Endodermal cell (in vitro differentiated cells): ENCODE measurements around the gene FAM3C. TPM values are rescaled to one million over a fixed set of nuclear protein-coding genes. Genes with fewer than 3 reads are reported as not detected.

ENCODE experiments used
- DNase-seq: peaks from one replicate; pipeline ENCODE4 v3.0.0-alpha.2; 2017
- H3K27ac ChIP-seq: 2 replicates; pipeline ENCODE4 v1.5.1; 2013; ENCODE audit warnings: mild to moderate bottlenecking, low read depth, low read length, moderate library complexity
- H3K27me3 ChIP-seq: 2 replicates; pipeline ENCODE4 v1.6.1; 2013; ENCODE audit warnings: mild to moderate bottlenecking, low read length, moderate library complexity; ENCODE audit not compliant: insufficient read depth, control insufficient read depth, poor library complexity, severe bottlenecking
- H3K36me3 ChIP-seq: 2 replicates; pipeline ENCODE4 v1.7.0; 2013; ENCODE audit warnings: mild to moderate bottlenecking, low read length, moderate library complexity; ENCODE audit not compliant: control insufficient read depth, insufficient read depth
- H3K4me1 ChIP-seq: one replicate; pipeline ENCODE4 v1.7.0; 2013; ENCODE audit warnings: low read length; ENCODE audit not compliant: control insufficient read depth, insufficient read depth
- H3K4me3 ChIP-seq: 2 replicates; pipeline ENCODE4 v1.5.1; 2013; ENCODE audit warnings: mild to moderate bottlenecking, low read length, moderate library complexity
- H3K9ac ChIP-seq: 2 replicates; pipeline ENCODE4 v1.6.1; 2013; ENCODE audit warnings: mild to moderate bottlenecking, low read length, moderate library complexity; ENCODE audit not compliant: poor library complexity, severe bottlenecking; ENCODE audit errors: extremely low read depth
- H3K9me3 ChIP-seq: 2 replicates; pipeline ENCODE4 v1.6.1; 2013; ENCODE audit warnings: mild to moderate bottlenecking, low read length, moderate library complexity; ENCODE audit not compliant: control insufficient read depth
- H3K27ac Mint-ChIP-seq: 2 replicates; pipeline ENCODE4 v1.8.0; 2020; ENCODE audit warnings: mixed read lengths
- H3K27me3 Mint-ChIP-seq: 2 replicates; pipeline ENCODE4 v1.8.0; 2021; ENCODE audit warnings: mild to moderate bottlenecking, mixed read lengths; ENCODE audit not compliant: insufficient read depth
- H3K36me3 Mint-ChIP-seq: 2 replicates; pipeline ENCODE4 v1.8.0; 2020; ENCODE audit warnings: low read depth, mixed read lengths
- H3K4me1 Mint-ChIP-seq: 2 replicates; pipeline ENCODE4 v1.8.0; 2020; ENCODE audit warnings: mixed read lengths
- H3K4me3 Mint-ChIP-seq: 2 replicates; pipeline ENCODE4 v1.8.0; 2020; ENCODE audit warnings: mild to moderate bottlenecking, moderate library complexity, mixed read lengths
- H3K9me3 Mint-ChIP-seq: 2 replicates; pipeline ENCODE4 v1.8.0; 2020; ENCODE audit warnings: mild to moderate bottlenecking, mixed read lengths
- CTCF ChIP-seq: fragments of 200-600 bp; sonication (generic); conservative IDR thresholded peaks from 2 replicates; pipeline ENCODE4 v1.5.0; 2021; ENCODE audit warnings: antibody characterized with exemption, mild to moderate bottlenecking
- WGBS, 2 experiments: methylation state at CpG; one replicate each; pipeline versions ENCODE4 v1.1.5 to v1.1.7; 2013; ENCODE audit warnings: missing lambda C conversion rate in 2 of 2, mixed read lengths in 1 of 2; ENCODE audit not compliant: insufficient coverage in 1 of 2, insufficient read length in 1 of 2; 5-methylcytosine and 5-hydroxymethylcytosine counted together
- total RNA-seq, 2 donors: library from RNA; stranded (reverse); fragmentation: NEBNext Ultra II Directional in 1 of 2; extraction: Animal tissue kit (Norgen Biotek cat#: 25700) in 1 of 2; gene quantifications; 2 replicates in 1 of 2; 3 replicates in 1 of 2; pipeline ENCODE4 v1.2.1, GENCODE V29; 2021

FAM3C gene
- total RNA-seq, 2 donors from 2014 or later, result 61.3 to 61.5 TPM

DNA sequence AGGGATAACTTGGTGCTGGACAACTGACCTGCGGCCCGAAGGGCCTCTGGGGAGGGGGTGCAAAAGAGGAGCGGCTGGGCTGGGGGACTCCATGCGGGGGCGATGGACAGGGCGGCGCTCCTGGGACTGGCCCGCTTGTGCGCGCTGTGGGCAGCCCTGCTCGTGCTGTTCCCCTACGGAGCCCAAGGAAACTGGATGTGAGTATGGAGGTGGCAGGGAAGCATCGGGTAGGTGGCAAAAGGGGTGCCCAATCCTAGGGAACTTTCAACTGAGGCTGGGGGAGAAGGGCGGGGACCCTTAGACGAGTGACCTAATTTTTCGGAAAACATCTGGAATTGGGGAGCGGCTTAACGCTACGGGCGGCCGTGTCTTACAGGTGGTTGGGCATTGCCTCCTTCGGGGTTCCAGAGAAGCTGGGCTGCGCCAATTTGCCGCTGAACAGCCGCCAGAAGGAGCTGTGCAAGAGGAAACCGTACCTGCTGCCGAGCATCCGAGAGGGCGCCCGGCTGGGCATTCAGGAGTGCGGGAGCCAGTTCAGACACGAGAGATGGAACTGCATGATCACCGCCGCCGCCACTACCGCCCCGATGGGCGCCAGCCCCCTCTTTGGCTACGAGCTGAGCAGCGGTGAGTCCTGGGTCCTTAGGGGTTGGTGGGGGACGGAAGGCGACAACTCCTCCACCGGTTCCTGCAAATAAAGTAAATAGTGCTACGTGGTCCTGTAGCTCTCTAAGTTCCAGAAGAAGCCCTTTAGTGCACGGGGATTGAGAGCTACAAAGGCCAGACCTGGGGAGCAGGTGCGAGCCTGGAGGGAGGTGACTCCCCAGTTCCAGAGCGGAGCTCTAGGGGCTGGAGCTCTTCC, 66.7 kb downstream of the FAM3C start:
- H3K27ac ChIP-seq, result no peak overlapping the region
- H3K27me3 Mint-ChIP-seq, result peaks cover 57% of the 10 kb centered on the region
- no peaks in the 10 kb centered on the region for H3K36me3 ChIP-seq
- peak; percentile 87 for DNase-seq
- H3K4me3 Mint-ChIP-seq, result peak overlapping the region; percentile 63
- peak; percentile 53 for TF ChIP-seq CTCF
- H3K9me3 Mint-ChIP-seq, result no peaks in the 10 kb centered on the region
- H3K27me3 ChIP-seq, result peaks cover 51% of the 10 kb centered on the region
- peaks cover 14% of the 10 kb centered on the region for H3K4me1 Mint-ChIP-seq
- no peak overlapping the region for H3K27ac Mint-ChIP-seq
- H3K36me3 Mint-ChIP-seq, result no peaks in the 10 kb centered on the region
- no peaks in the 10 kb centered on the region for H3K4me1 ChIP-seq
- H3K9ac ChIP-seq, result no peak overlapping the region
- 20 to 22% methylated on average over 33 to 47 of the region's 47 CpGs for WGBS, 2 experiments
- H3K4me3 ChIP-seq, result peak overlapping the region; percentile 83
- no peaks in the 10 kb centered on the region for H3K9me3 ChIP-seq

DNA sequence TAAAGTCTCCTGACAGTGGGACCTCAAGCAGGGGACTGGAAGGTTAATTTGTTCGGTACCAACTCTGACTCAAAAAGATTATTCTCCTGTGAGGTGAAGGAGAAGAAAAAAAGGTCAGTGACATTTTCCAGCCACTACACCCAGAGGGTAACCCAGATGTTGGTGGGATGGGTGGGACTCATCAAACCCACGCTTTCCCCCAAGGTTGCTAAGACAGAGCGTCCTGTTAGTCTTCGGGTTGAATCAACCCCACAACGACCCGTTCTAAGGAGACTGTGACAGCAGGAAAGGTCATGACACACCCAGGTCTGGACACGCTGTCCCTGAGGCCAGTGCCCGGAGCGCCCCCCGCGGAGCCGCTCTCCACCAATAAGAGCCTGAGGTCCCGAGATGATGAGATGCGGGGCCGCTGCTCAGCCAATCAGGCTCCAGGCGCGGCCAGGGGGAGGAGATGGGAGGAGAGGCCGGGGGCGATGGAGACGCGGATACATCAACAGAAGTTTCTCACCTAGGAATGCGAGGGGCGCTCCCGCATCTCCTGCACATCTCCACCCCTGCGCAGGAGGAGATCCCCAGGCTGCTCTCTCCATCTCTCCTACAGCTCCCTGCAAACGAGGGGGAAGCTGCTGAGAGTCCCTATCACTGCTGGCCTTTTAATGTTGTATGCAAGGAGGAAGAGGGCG, 67.5 kb downstream of the FAM3C start, which contains the start of gene WNT16:
TSS of gene WNT16 (plus strand) at position 493 of the 683 bp plus-strand sequence. CDS start 293 bp downstream, outside the sequence.
- Mint-ChIP-seq H3K27me3 (peaks cover 57% of the 10 kb centered on the region), H3K4me1 (peaks cover 19% of the 10 kb centered on the region), H3K36me3 (no peaks in the 10 kb centered on the region), H3K27ac (no peak within 1 kb of the TSS), H3K4me3 (peak within 1 kb of the TSS; percentile 63), H3K9me3 (no peaks in the 10 kb centered on the region)
- no peak within 1 kb of the TSS for H3K27ac ChIP-seq
- TF ChIP-seq CTCF, result no peak
- DNase-seq, result peak; percentile 89
- H3K9ac ChIP-seq, result no peak within 1 kb of the TSS
- H3K4me1 ChIP-seq, result peaks cover 3% of the 10 kb centered on the region
- no peaks in the 10 kb centered on the region for H3K9me3 ChIP-seq
- peaks cover 51% of the 10 kb centered on the region for H3K27me3 ChIP-seq
- peak within 1 kb of the TSS; percentile 83 for H3K4me3 ChIP-seq
- 59 to 72% methylated on average over 8 to 27 of the region's 27 CpGs for WGBS, 2 experiments
- H3K36me3 ChIP-seq, result no peaks in the 10 kb centered on the region

DNA sequence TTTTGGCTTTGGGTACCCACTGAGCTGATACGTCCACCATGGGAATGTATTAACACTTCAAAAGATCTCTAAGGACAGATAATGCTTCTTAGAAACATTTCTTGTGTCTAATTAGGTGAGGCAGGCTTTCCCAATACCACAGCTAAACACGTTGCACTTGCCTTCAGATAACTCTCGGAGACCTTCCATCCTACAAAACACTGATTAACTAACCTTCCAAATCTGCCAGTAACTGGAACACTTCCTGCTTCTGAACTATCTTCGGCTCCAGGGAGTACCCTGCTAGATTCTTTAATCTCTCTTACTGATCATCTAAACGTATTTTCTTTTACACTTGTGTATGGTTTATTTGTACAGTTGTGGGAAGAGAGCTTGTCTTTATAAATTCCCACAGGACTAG, 68.4 kb downstream of the FAM3C start:
- no peak overlapping the region for H3K9ac ChIP-seq
- DNase-seq, result no peak
- peaks cover 8% of the 10 kb centered on the region for H3K4me1 ChIP-seq
- H3K27ac Mint-ChIP-seq, result no peak overlapping the region
- no peak overlapping the region for H3K4me3 ChIP-seq
- H3K27me3 Mint-ChIP-seq, result peaks cover 57% of the 10 kb centered on the region
- H3K4me3 Mint-ChIP-seq, result no peak overlapping the region
- H3K9me3 ChIP-seq, result no peaks in the 10 kb centered on the region
- 80 to 90% methylated on average over 3 to 5 of the region's 5 CpGs for WGBS, 2 experiments
- peaks cover 51% of the 10 kb centered on the region for H3K27me3 ChIP-seq
- H3K27ac ChIP-seq, result no peak overlapping the region
- no peaks in the 10 kb centered on the region for H3K36me3 Mint-ChIP-seq
- H3K4me1 Mint-ChIP-seq, result peaks cover 24% of the 10 kb centered on the region
- no peaks in the 10 kb centered on the region for H3K36me3 ChIP-seq
- H3K9me3 Mint-ChIP-seq, result no peaks in the 10 kb centered on the region
- no peak for TF ChIP-seq CTCF
